CD4-positive, alpha-beta T cell (primary cell): Measurements from ENCODE around the gene ZNF277. TPM values are rescaled to one million over a fixed set of nuclear protein-coding genes. Genes with fewer than 3 reads are reported as not detected.

Experiments used
- ATAC-seq: fragments of 200-7000 bp; cut with Tn5 transposase; one replicate; pipeline ENCODE4 v1.10.0; 2022; ENCODE audit warnings: mild to moderate bottlenecking; ENCODE audit not compliant: poor library complexity
- CTCF ChIA-PET: fragments of 350-600 bp; sonication (Branson Sonifier 250); formaldehyde crosslinking; loops from one replicate; lab custom pipeline; 2021; ENCODE audit warnings: antibody characterized with exemption, inconsistent platforms; lab: Charles Lee
- POLR2A ChIA-PET: fragments of 350-600 bp; sonication (Branson Sonifier 250); formaldehyde crosslinking; loops from one replicate; lab custom pipeline; 2021; ENCODE audit warnings: antibody characterized with exemption, inconsistent platforms; lab: Charles Lee
- DNase-seq, 14 experiments: peaks; one replicate each; pipeline ENCODE4 v3.0.0-alpha.2; 2013 to 2020; ENCODE audit warnings: mixed read lengths in 2 of 14
- H3K27ac ChIP-seq, 2 donors: one replicate each; pipeline versions ENCODE4 v1.5.1 to v1.7.0; 2013; ENCODE audit warnings: low read length in 2 of 2, low read depth in 1 of 2, mild to moderate bottlenecking in 1 of 2
- H3K27me3 ChIP-seq, 2 experiments: 1 replicate in 1 of 2; 2 replicates in 1 of 2; pipeline versions ENCODE4 v1.6.1 to v1.7.0; 2013; ENCODE audit warnings: low read length in 2 of 2, control low read depth in 1 of 2, mild to moderate bottlenecking in 1 of 2, moderate library complexity in 1 of 2; ENCODE audit not compliant: insufficient read depth in 2 of 2, control insufficient read depth in 1 of 2
- H3K36me3 ChIP-seq: one replicate; pipeline ENCODE4 v1.6.1; 2013; ENCODE audit warnings: low read length, control low read depth; ENCODE audit not compliant: insufficient read depth
- H3K4me1 ChIP-seq: one replicate; pipeline ENCODE4 v1.6.1; 2013; ENCODE audit warnings: low read length, control low read depth; ENCODE audit not compliant: insufficient read depth
- H3K4me3 ChIP-seq: one replicate; pipeline ENCODE4 v1.5.1; 2013; ENCODE audit warnings: mild to moderate bottlenecking, low read length, moderate library complexity
- H3K9me3 ChIP-seq, 2 experiments: 1 replicate in 1 of 2; 2 replicates in 1 of 2; pipeline versions ENCODE4 v1.6.1 to v1.7.0; 2013; ENCODE audit warnings: low read length in 2 of 2, mild to moderate bottlenecking in 2 of 2, control low read depth in 1 of 2, moderate library complexity in 1 of 2; ENCODE audit not compliant: control insufficient read depth in 1 of 2, insufficient read depth in 1 of 2
- H3K27ac Mint-ChIP-seq: one replicate; pipeline ENCODE4 v1.8.0; 2020; ENCODE audit warnings: mixed read lengths
- H3K27me3 Mint-ChIP-seq: one replicate; pipeline ENCODE4 v1.8.0; 2021; ENCODE audit warnings: mixed read lengths
- H3K36me3 Mint-ChIP-seq: one replicate; pipeline ENCODE4 v1.8.0; 2021; ENCODE audit warnings: low read depth, mixed read lengths
- H3K4me1 Mint-ChIP-seq: one replicate; pipeline ENCODE4 v1.8.0; 2021; ENCODE audit warnings: low read depth, mixed read lengths
- H3K4me3 Mint-ChIP-seq: one replicate; pipeline ENCODE4 v1.8.0; 2020; ENCODE audit warnings: mild to moderate bottlenecking, mixed read lengths
- H3K9me3 Mint-ChIP-seq: one replicate; pipeline ENCODE4 v1.8.0; 2020; ENCODE audit warnings: mixed read lengths
- intact Hi-C, 2 experiments: fragments of 100-400 bp; cut with DNase I in 1 of 2; cut with micrococcal nuclease in 1 of 2; formaldehyde crosslinking; loops; one replicate each; pipeline versions ENCODE4 v1.15.1 to v1.9.0; 2023 to 2025; cut with DNase I, micrococcal nuclease
- total RNA-seq, 174 experiments: library from RNA in 2 of 174; stranded (reverse) in 2 of 174; gene quantifications; one replicate each; pipeline ENCODE4 v1.2.3 and lab custom pipeline; 2021 to 2026
- TF ChIP-seq, protein P1 (sequence below): fragments of 200-600 bp; IDR thresholded peaks from one replicate; pipeline ENCODE4 v1.8.0; 2022; ENCODE audit warnings: antibody characterized with exemption, mild to moderate bottlenecking

The ZNF277 gene
- total RNA-seq, 2 experiments from 2014 or later, result 21.6 to 22.5 TPM

GRCh38 chr7:112199035-112199655 is 7.3 kb upstream of the ZNF277 start:
- Mint-ChIP-seq H3K27ac (no peak overlapping the region), H3K36me3 (no peaks in the 10 kb centered on the region), H3K27me3 (peaks cover 82% of the 10 kb centered on the region), H3K9me3 (no peaks in the 10 kb centered on the region), H3K4me3 (no peak overlapping the region), H3K4me1 (peaks cover 10% of the 10 kb centered on the region)
- Histone ChIP-seq H3K27me3 (peaks cover 22 to 78% of the 10 kb centered on the region in 2 experiments), H3K27ac (no peak overlapping the region), H3K36me3 (no peaks in the 10 kb centered on the region), H3K9me3 (no peaks in the 10 kb centered on the region), H3K4me3 (no peak overlapping the region), H3K4me1 (peaks cover 4% of the 10 kb centered on the region)
- intact Hi-C loops, result loop anchor here in 1 of 2 experiments (5.0 kb wide), 1 partner anchor 632 kb away; no protein-coding TSS in a partner anchor
- ATAC-seq (no peak), DNase-seq (no peak)
- CTCF ChIA-PET, result no interaction called here
- TF ChIP-seq, protein P1, sequence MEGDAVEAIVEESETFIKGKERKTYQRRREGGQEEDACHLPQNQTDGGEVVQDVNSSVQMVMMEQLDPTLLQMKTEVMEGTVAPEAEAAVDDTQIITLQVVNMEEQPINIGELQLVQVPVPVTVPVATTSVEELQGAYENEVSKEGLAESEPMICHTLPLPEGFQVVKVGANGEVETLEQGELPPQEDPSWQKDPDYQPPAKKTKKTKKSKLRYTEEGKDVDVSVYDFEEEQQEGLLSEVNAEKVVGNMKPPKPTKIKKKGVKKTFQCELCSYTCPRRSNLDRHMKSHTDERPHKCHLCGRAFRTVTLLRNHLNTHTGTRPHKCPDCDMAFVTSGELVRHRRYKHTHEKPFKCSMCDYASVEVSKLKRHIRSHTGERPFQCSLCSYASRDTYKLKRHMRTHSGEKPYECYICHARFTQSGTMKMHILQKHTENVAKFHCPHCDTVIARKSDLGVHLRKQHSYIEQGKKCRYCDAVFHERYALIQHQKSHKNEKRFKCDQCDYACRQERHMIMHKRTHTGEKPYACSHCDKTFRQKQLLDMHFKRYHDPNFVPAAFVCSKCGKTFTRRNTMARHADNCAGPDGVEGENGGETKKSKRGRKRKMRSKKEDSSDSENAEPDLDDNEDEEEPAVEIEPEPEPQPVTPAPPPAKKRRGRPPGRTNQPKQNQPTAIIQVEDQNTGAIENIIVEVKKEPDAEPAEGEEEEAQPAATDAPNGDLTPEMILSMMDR, result no peak
- POLR2A ChIA-PET, result no interaction called here

DNA sequence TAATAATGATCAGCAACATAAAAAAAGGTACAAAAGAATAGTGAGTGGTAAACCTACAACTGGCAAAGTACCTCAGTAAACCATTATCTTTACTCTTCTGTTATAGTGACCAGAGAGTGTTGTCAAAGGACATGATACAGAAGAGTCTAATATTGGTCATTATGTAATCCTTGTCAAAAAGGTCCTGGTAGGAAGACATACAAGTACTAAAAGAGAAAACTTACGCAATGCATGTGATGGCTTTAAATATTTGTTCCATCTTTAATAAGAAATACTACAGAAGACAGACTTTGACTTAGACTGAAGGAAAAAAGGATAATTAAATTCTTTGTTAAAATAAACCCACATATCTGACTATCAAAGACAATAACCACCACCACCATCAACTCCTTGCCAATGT is 6.8 kb upstream of the ZNF277 start:
- Histone ChIP-seq H3K4me1 (peaks cover 9% of the 10 kb centered on the region), H3K9me3 (no peaks in the 10 kb centered on the region), H3K27ac (no peak overlapping the region), H3K36me3 (no peaks in the 10 kb centered on the region), H3K27me3 (peaks cover 25 to 77% of the 10 kb centered on the region in 2 experiments), H3K4me3 (no peak overlapping the region)
- H3K27ac Mint-ChIP-seq, result no peak overlapping the region
- intact Hi-C loops, result loop anchor here (5.0 to 10.0 kb wide), 3 partner anchors 195 to 735 kb away; a partner anchor contains a TSS
- CTCF ChIA-PET, result no interaction called here
- no peaks in the 10 kb centered on the region for H3K36me3 Mint-ChIP-seq
- H3K4me3 Mint-ChIP-seq, result no peak overlapping the region
- ATAC-seq (no peak), DNase-seq (no peak)
- H3K9me3 Mint-ChIP-seq, result no peaks in the 10 kb centered on the region
- H3K27me3 Mint-ChIP-seq, result peaks cover 86% of the 10 kb centered on the region
- peaks cover 15% of the 10 kb centered on the region for H3K4me1 Mint-ChIP-seq
- TF ChIP-seq, protein P1, result no peak
- POLR2A ChIA-PET, result no interaction called here

GRCh38 chr7:112201411-112201810 is 5.1 kb upstream of the ZNF277 start:
- Histone ChIP-seq H3K9me3 (no peaks in the 10 kb centered on the region), H3K27me3 (peaks cover 21 to 69% of the 10 kb centered on the region in 2 experiments), H3K27ac (no peak overlapping the region), H3K36me3 (no peaks in the 10 kb centered on the region), H3K4me3 (no peak overlapping the region), H3K4me1 (peaks cover 20% of the 10 kb centered on the region)
- Mint-ChIP-seq H3K4me1 (peaks cover 25% of the 10 kb centered on the region), H3K36me3 (peaks cover 4% of the 10 kb centered on the region), H3K27ac (no peak overlapping the region), H3K27me3 (peaks cover 81% of the 10 kb centered on the region), H3K4me3 (no peak overlapping the region), H3K9me3 (no peaks in the 10 kb centered on the region)
- POLR2A ChIA-PET, result no interaction called here
- TF ChIP-seq, protein P1, result no peak
- intact Hi-C loops, result loop anchor here in 1 of 2 experiments (10.0 kb wide), 2 partner anchors 193 to 733 kb away; a partner anchor contains a TSS
- ATAC-seq, result no peak
- CTCF ChIA-PET, result no interaction called here
- no peak for DNase-seq
